Smooth muscle cell (in vitro differentiated cells): ENCODE data around the gene MRGPRD. TPM values are rescaled to one million over a fixed set of nuclear protein-coding genes. Genes with fewer than 3 reads are reported as not detected.

Source experiments
- DNase-seq: peaks from one replicate; lab custom pipeline; 2025; ENCODE audit not compliant: unreplicated experiment; lab: John Stamatoyannopoulos, UW
- H2AFZ ChIP-seq: fragments of 200-600 bp; sonication (generic); 2 replicates; pipeline ENCODE4 v1.6.0; 2016; ENCODE audit warnings: antibody characterized with exemption, low read depth, mild to moderate bottlenecking
- H3F3A ChIP-seq: fragments of 200-600 bp; sonication (generic); 2 replicates; pipeline ENCODE4 v1.6.0; 2017; ENCODE audit warnings: antibody characterized with exemption, low read depth
- H3K27ac ChIP-seq: fragments of 200-600 bp; sonication (generic); 2 replicates; pipeline ENCODE4 v1.5.1; 2016; ENCODE audit warnings: low read depth, mild to moderate bottlenecking
- H3K27me3 ChIP-seq: fragments of 200-600 bp; sonication (generic); 2 replicates; pipeline ENCODE4 v1.6.1; 2016; ENCODE audit warnings: low read depth, mild to moderate bottlenecking
- H3K36me3 ChIP-seq: fragments of 200-600 bp; sonication (generic); 2 replicates; pipeline ENCODE4 v1.5.1; 2016; ENCODE audit warnings: low read depth
- H3K4me1 ChIP-seq: fragments of 200-600 bp; sonication (generic); 2 replicates; pipeline ENCODE4 v1.5.1; 2016; ENCODE audit warnings: low read depth
- H3K4me2 ChIP-seq: fragments of 200-600 bp; sonication (generic); 2 replicates; pipeline ENCODE4 v1.6.0; 2016; ENCODE audit warnings: mild to moderate bottlenecking
- H3K4me3 ChIP-seq: fragments of 200-600 bp; sonication (generic); 2 replicates; pipeline ENCODE4 v1.5.1; 2016; ENCODE audit warnings: mild to moderate bottlenecking
- H3K79me2 ChIP-seq: fragments of 200-600 bp; sonication (generic); 2 replicates; pipeline ENCODE4 v1.6.0; 2016; ENCODE audit warnings: low read depth, mild to moderate bottlenecking
- H3K9ac ChIP-seq: fragments of 200-600 bp; sonication (generic); 2 replicates; pipeline ENCODE4 v1.6.0; 2016; ENCODE audit warnings: low read depth
- H3K9me3 ChIP-seq: fragments of 200-600 bp; sonication (generic); replicated peaks from 2 replicates; pipeline ENCODE4 v1.5.1; 2016; ENCODE audit warnings: low read depth
- H4K20me1 ChIP-seq: fragments of 200-600 bp; sonication (generic); 2 replicates; pipeline ENCODE4 v1.6.0; 2016; ENCODE audit warnings: low read depth
- WGBS: methylation state at CpG from one replicate; pipeline ENCODE4 v1.1.7; 2016; ENCODE audit warnings: low lambda C conversion rate; 5-methylcytosine and 5-hydroxymethylcytosine counted together
- polyA plus RNA-seq: library from polyadenylated mRNA; unstranded; fragments of >200 nt; fragmentation: Nextera tagmentation; extraction: Ambion mirVana; gene quantifications from 2 replicates; pipeline ENCODE4 v1.2.1, GENCODE V29; 2016
- total RNA-seq: library from RNA; depleted of rRNA; stranded (reverse); fragments of >200 nt; gene quantifications from 2 replicates; pipeline ENCODE4 v1.2.3, GENCODE V29; 2014
- TF ChIP-seq, protein P1 (sequence below): fragments of 200-600 bp; sonication (generic); IDR thresholded peaks from 2 replicates; pipeline ENCODE4 v1.5.1; 2017; ENCODE audit warnings: borderline replicate concordance, mild to moderate bottlenecking, antibody characterized with exemption; ENCODE audit not compliant: insufficient read depth, poor library complexity, severe bottlenecking

The MRGPRD gene
- total and polyA plus RNA-seq, 2 experiments from 2014 or later = not detected

DNA sequence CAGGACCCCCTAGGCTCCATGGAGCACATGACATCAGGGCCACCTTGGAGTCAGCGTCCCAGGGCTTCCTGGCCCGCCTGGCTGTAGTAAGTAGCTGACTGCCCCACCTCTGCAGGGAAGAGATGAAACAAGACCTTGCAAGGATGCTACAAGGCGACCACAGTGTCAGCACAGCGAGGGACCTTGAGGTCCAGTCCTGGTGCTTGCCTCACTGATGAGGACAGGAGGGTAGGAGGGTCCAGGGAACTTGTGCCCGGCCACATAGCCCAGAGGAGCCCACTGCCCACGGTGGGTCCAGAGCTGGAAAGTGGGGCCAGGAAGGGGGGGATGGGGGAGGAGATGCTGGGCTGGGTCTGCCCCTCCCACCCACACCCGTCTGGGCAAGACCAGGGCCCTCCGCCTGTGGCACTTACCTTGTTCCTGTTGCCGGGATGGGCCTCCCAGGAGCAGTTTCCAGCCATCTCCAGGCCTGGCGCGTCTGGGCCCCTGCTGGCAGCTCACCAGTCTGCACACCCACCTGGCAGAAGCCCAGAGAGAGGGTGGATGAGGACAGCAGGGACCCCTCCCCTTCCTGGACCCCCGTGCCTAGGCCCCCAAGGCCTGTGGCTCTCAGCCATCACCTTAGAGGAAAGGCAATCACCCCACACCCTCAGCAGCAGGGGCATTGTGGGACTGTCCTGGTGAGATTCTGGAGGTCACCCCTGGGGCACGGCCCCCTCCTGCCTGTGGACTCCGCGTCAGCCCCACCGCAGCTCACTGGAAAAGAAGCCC lies 28.8 kb upstream of the MRGPRD start:
- H3K79me2 ChIP-seq = no peaks in the 10 kb centered on the region
- no peaks in the 10 kb centered on the region for H3K9me3 ChIP-seq
- TF ChIP-seq, protein P1, sequence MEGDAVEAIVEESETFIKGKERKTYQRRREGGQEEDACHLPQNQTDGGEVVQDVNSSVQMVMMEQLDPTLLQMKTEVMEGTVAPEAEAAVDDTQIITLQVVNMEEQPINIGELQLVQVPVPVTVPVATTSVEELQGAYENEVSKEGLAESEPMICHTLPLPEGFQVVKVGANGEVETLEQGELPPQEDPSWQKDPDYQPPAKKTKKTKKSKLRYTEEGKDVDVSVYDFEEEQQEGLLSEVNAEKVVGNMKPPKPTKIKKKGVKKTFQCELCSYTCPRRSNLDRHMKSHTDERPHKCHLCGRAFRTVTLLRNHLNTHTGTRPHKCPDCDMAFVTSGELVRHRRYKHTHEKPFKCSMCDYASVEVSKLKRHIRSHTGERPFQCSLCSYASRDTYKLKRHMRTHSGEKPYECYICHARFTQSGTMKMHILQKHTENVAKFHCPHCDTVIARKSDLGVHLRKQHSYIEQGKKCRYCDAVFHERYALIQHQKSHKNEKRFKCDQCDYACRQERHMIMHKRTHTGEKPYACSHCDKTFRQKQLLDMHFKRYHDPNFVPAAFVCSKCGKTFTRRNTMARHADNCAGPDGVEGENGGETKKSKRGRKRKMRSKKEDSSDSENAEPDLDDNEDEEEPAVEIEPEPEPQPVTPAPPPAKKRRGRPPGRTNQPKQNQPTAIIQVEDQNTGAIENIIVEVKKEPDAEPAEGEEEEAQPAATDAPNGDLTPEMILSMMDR = no peak
- no peaks in the 10 kb centered on the region for H3K27me3 ChIP-seq
- H3K4me2 ChIP-seq = peak overlapping the region; percentile 87
- no peaks in the 10 kb centered on the region for H4K20me1 ChIP-seq
- no peak overlapping the region for H3K4me3 ChIP-seq
- no peak for DNase-seq
- 83% methylated on average over 13 of the region's 16 CpGs for WGBS
- peaks cover 47% of the 10 kb centered on the region for H3K4me1 ChIP-seq
- H3F3A ChIP-seq = peaks cover 24% of the 10 kb centered on the region
- H2AFZ ChIP-seq = no peak overlapping the region
- no peak overlapping the region for H3K9ac ChIP-seq
- peak overlapping the region; percentile 94 for H3K27ac ChIP-seq
- no peaks in the 10 kb centered on the region for H3K36me3 ChIP-seq

DNA sequence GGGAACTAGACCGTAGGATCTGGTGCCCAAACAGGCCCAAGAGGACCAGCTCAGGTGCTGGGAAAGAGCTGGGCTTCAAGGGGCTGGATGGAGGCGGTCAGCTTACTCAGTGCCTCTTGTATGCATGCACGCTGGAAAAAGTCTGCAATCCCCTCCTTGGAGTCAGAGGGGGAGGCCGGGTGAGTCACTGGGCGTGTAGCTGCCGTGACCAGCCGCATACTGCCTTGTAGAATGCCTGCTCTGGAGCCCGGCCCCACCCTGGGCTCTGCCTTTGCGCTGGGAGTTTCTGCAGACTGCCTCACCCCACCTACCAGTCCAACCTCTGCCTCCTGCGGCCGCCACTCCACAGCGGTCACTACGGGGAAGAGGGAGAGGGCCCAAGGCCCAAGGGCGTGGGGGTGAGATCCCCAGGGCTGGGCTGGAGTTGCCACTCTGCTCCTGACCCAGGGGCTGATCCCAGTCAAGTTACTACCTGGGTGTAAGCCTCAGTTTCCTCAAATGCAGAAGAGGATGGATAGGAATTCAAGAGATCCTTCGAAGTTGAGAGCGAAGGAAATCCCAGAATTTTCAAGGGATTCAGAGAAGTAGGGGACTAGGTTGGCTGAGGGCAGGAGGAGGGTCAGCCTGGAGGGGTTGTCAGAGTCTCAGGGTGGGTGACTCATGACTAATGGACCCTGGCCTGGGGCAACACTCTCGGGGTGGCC lies 28.1 kb upstream of the MRGPRD start:
- peak overlapping the region; percentile 94 for H3K27ac ChIP-seq
- no peaks in the 10 kb centered on the region for H4K20me1 ChIP-seq
- 24% methylated on average over 16 of the region's 17 CpGs for WGBS
- H3F3A ChIP-seq = peaks cover 17% of the 10 kb centered on the region
- TF ChIP-seq, protein P1 = no peak
- H3K4me3 ChIP-seq = no peak overlapping the region
- no peak overlapping the region for H2AFZ ChIP-seq
- peaks cover 41% of the 10 kb centered on the region for H3K4me1 ChIP-seq
- peak overlapping the region; percentile 76 for H3K9ac ChIP-seq
- no peaks in the 10 kb centered on the region for H3K9me3 ChIP-seq
- H3K4me2 ChIP-seq = peak overlapping the region; percentile 82
- peak; percentile 74 for DNase-seq
- no peaks in the 10 kb centered on the region for H3K36me3 ChIP-seq
- no peaks in the 10 kb centered on the region for H3K27me3 ChIP-seq
- no peaks in the 10 kb centered on the region for H3K79me2 ChIP-seq

DNA sequence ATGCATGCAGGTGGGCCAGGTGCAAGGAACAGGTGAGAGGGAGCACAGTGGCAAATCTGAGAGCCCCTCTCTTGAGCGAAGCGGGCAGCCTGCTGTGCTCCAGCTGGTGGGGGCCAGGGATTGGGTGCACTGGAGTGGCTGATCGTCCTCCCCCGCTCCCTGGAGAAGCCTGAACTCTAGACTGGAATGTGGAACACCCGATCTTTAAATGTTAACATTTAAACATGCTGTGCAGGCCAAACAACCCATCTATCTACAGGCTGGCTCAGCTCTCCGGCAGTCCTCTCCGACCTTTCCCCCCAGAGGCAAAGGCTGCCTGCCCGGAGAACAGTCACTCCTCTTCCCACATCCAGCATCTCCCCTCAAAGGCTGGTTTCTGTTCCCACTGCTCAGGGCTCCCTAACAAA lies 27.2 kb upstream of the MRGPRD start:
- H2AFZ ChIP-seq = no peak overlapping the region
- H3K27ac ChIP-seq = peak overlapping the region; percentile 94
- H3K36me3 ChIP-seq = no peaks in the 10 kb centered on the region
- H3K4me1 ChIP-seq = peaks cover 34% of the 10 kb centered on the region
- no peak for DNase-seq
- H3K4me3 ChIP-seq = no peak overlapping the region
- no peaks in the 10 kb centered on the region for H4K20me1 ChIP-seq
- 39% methylated on average over 8 of the region's 8 CpGs for WGBS
- peak overlapping the region; percentile 71 for H3K4me2 ChIP-seq
- no peaks in the 10 kb centered on the region for H3K27me3 ChIP-seq
- H3F3A ChIP-seq = peaks cover 10% of the 10 kb centered on the region
- TF ChIP-seq, protein P1 = no peak
- H3K79me2 ChIP-seq = no peaks in the 10 kb centered on the region
- H3K9ac ChIP-seq = peak overlapping the region; percentile 36
- no peaks in the 10 kb centered on the region for H3K9me3 ChIP-seq
